HTR-8/SVneo (cell line): Measurements from ENCODE around the gene CCNL2.
"Not testable (repeated sequence)": the region's sequence is repeated elsewhere in the genome, so short reads cannot be mapped to it uniquely, and the experiment has no call there.

ENCODE experiments used
- DNase-seq: peaks from one replicate; pipeline ENCODE4 v3.0.0; 2011; ENCODE audit warnings: low spot score, mixed read lengths; ENCODE audit not compliant: insufficient read length
- FAIRE-seq: peaks from 2 replicates; lab custom pipeline; 2011; peaks lifted over from hg19 to GRCh38; lab: Jason Lieb, UNC

CCNL2 gene

DNA sequence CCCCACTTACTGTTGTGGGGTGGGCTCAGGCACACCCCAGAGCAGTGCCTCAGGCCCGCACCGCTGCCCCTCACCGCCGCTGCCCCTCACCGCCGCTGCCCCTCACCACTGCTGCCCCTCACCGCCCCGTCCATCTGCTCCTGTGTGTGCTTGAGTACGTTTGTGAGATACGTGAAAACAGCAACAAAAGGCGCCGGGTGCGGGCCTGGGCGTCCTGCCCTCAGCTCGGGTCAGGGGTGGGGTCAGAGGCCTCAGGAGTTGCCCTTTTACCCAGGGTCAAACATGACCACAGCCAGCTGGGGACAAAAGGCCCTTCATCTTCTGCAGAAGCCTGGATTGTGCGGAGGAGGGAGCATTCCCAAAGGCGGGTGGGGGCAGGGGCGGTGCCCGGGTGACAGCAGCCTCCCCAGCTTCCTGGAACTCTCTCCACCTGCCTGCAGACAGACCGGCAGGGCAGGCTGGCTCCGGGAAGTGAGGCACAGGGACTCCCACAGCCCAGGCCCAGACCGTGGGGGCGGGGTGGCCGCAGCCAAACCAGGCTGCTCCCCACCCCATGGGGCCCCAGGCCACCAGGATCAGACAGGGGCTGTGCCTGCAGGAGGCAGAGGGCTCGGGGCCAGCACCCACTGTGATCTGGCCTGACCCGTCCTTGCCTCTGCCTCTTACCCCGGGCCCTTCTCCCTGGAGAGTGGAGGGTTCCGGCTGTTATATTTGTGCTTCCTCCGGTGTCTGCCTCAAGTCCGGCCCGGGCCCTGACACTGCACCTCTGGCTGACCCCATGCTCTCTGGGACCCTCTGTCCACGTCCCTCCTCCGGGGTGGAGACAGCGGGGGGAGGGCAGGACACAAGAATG lies 34.0 kb upstream of the CCNL2 start:
- no peak for FAIRE-seq
- no peak for DNase-seq

DNA sequence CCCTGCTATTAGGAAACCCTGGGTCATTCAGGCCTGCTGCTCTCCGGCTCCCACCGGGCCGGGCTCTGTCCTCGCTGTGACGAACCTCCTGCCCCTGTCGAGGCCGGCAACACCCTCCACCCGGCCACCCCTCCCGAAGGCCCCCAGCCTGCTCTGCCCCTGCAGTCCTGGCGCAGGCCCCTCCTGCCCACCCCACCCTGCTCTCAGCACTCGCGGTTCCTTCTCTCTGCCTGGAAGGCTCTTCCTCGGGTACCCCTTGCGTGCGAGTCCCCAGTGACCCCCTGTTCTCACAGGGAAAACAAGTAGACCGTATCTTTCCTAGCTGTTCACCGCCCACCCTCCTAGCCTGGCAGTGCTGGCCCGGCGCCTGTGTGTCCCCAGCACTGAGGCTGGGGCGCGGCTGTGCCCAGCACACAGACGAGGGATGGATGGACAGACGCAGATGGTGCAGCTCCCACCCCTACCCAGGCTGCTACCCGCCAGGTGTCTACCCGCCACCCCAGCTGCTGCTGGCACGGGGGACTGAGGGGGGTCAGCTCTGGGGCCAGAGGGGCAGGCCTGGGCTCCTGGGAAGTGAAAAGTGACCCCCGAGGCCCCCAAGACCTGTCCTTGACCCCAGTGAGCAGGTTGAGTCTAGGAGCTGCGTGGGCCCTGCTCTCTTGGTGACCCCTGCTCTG lies 33.3 kb upstream of the CCNL2 start:
- no peak for FAIRE-seq
- no peak for DNase-seq

DNA sequence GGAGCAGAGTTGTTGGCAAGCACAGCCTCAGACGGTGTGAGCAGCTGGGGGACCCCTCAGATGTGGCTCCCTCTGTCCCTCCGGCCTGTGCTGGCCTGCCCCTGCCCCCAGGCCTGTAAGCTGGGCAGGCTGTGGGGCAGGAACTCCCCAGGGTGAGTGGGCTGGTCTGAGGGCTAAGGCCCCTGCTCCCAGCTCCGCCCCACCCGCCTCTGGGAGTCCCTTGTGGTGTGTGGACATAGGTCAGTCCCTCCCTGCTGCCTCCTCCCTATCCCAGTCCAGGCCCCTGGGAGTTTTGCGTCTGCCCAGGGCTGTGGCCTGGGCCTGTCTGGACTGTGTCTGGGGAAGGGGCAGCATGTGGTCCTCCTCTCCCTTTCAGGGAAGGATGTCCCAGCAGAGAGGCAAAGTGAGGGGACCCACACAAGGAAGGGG lies 32.7 kb upstream of the CCNL2 start:
- FAIRE-seq, result no peak
- DNase-seq, result no peak

DNA sequence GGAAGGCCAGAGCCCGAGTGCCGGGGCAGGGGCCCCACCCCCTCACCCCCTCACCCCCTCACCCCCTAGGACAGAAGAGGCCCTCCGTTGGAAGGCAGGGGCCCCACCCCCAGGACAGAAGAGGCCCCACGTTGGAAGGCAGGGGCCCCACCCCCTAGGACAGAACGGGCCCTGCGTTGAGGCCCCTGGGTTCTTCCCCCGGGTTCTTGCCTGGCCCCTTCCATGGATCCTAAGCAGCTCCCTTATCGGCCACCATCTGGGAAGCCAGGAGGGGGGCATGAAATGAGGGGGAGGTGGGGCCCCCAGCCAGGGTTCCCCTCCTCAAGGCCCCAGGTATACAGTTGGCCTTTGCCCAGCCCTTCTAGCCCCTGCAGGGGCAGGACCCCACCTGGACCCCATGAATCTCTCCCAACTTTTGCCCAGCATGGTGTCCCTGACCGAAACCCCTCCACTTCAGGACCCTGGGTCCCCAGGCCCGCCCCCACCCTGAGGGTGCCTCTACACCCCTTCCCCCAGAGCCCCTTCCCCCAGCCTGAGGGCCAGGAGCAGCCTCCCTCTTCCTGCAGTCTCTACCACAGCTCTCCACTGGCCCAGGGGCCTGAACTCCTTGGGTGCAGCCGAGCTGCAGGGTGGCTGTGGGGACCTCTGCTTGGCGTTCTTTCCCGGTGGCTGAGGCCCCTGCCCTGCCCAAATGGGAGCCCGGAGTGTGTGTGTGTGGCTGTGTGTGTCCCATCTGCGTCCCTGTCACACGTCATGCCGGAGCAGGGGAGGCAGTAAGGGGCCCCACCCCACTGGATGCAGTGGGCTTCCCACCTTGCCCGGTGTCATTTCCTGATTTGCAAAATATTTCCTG lies 32.1 kb upstream of the CCNL2 start:
- DNase-seq (no peak), FAIRE-seq (no peak)

DNA sequence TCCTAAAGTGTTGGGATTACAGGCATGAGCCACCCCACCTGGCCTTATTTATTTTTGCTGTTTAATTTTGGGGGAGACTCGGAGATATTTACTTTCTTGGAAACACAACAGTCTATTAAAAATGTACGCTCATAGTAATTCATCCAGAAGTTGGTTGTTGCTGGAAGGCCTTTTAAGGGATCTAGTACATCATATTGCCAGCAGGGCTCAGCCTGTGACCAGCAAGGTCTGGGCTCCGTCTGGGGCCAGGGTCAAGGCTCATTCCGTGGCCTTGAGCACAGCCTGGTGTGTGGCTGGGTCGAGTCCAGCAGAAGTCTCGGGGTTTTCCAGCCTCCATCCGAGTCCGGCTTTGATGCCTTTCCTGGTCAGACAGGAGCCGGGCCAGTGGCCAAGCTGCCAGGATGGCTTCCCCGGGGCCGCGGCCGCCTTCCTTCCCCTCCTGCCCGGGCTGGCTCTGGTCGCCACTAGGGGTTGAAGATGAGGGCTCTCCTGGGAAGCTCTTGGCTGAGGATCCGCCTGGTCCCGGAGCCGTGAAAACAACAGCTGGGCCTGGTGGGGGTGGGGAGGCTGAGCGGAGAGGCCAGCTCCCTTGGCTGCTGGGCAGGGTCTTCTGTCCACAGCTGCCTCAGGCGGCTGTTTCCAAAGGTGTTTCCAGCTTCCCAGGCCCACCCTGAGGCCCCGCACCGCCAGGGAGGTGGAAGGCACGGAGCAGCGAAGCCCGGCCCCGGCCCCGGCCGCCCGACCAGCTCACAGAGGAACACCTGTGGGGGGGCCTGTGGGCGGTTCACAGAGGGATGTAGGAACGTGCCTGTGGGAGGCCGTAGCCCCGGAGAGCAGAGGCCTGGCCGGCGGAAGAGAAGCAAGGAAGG lies 31.2 kb upstream of the CCNL2 start:
- no peak for DNase-seq
- FAIRE-seq, result no peak

DNA sequence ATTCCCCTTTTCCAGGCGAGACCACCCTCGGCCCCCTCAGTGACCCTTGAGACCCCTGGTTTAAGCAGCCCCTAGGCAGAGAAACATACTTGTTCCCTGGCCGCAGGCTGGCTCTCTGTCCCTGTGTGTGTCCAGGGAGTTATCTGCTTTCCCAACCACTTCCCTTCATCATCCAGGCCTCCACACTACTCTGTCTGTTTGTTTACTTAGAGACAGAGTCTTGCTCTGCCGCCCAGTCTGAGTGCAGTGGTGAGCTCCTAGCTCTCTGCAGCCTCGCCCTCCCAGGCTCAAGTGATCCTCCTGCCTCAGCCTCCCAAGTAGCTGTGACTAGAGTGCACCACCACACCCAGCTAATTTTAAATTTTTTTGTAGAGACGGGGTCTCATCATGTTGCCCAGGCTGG lies 30.5 kb upstream of the CCNL2 start:
- DNase-seq, result no peak
- no peak for FAIRE-seq

DNA sequence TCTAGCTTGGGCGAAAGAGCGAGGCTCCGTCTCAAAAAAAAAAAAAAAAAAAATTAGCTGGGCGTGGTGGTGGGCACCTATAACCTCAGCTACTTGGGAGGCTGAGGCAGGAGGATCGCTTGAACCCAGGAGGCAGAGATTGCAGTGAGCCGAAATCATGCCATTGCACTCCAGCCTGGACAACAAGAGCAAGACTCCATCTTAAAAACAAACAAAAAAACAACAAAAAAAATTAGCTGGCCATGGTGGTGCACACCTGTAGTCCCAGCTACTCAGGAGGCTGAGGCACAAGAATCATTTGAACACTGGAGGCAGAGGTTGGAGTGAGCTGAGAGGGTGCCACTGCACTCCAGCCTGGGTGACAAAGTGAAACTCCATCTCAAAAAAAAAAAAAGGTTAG lies 29.8 kb upstream of the CCNL2 start:
- DNase-seq, FAIRE-seq: not testable (repeated sequence)

DNA sequence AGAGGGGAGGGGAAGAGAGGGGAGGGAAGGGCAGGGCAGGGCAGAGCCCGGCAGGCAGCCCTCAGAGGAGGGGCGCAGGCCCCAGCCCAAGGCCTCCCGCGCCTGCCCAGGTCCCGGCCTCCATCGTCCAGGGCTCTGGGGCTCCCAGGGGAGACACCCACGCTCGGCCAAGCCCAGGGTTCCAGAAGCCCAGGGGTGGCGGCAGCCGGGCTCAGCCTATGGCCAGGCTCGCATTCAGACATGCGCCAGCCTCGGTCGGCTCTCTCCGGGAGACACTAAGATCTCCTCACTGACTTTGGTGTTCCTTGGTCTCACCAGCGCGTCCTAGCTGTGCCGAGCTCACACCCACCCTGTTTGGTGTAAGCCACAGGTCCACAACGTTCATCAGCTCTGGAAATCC lies 29.0 kb upstream of the CCNL2 start:
- no peak for DNase-seq
- peak; percentile 57 for FAIRE-seq

DNA sequence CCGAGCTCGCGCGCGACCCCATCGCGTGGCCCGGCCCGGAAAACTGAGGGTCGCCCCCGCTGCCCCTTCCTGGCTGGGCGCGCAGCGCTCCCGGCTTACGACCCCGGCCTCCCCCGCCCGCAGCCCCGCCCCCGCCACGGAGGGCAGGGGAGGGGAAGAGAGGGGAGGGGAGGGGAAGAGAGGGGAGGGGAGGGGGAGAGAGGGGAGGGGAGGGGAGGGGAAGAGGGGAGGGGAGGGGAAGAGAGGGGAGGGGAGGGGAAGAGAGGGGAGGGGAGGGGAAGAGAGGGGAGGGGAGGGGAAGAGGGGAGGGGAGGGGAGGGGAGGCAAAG lies 28.6 kb upstream of the CCNL2 start:
- no peak for FAIRE-seq

DNA sequence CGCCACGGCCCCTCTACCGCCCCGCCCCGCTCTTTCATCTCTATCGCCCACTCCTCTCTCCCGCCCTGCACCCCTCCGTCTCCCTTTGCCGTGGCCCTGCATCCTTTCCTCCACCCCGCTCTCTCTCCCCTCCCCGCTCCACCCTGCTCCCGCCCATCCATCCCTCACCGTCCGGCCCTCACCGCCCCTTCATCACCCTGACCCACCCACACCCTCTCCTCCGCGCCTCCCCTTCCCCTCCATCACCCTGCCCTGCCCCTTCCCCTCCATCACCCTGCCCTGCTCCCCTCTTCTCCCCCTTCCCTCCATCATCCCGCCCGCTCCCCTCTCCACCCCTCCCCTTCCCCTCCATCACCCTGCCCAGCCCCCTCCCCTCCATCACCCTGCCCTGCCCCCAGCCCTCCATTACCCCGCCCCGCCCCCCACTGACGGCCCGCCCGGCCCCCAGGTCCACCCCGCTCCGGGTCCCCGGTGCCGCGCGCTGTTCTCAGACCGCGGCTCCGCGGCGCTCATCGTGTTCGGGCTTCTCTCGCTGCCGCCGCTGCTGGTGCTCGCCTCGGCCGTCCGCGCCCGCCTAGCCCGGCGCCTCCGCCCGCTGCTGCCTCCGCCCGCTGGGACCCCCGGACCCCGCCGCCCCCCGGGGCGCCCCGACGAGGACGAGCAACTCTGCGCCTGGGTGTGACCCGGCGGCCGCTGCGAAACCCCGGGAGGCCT lies 28.1 kb upstream of the CCNL2 start:
- DNase-seq, result no peak
- FAIRE-seq, result peak; percentile 97

More for the DNA sequence above, 28.6 kb upstream of the CCNL2 start:
- no peak for DNase-seq

DNA sequence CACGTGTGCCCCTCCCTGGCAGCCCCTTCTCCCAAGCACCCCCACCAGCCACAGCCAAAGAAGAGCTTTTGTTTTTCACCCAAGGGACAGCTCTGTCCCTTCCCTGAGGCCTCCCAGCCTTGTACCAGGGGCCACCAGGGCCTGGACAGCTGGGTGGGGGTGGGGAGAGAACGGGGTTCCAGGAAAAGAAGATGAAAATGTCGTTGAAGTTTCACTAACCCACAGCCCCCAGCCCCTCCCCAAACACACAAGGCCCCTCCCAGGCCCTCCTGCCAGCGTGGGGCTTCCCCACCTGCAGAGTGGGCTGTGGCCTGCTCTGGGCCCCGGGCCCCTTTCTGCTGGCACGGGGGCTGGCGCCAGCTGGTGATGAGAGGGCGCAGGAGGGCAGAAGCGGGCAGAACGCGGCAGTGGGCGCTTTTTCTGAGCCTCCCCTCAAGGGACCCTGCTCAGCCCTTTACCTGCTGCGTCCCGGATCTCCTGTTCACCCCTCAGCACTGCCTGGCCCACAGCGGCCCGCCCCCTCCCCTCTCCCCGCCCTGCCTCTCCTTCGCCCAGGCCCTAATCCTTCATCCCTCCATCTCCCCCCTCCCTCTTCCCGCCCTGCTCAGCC lies 27.5 kb upstream of the CCNL2 start:
- DNase-seq (no peak), FAIRE-seq (no peak)

DNA sequence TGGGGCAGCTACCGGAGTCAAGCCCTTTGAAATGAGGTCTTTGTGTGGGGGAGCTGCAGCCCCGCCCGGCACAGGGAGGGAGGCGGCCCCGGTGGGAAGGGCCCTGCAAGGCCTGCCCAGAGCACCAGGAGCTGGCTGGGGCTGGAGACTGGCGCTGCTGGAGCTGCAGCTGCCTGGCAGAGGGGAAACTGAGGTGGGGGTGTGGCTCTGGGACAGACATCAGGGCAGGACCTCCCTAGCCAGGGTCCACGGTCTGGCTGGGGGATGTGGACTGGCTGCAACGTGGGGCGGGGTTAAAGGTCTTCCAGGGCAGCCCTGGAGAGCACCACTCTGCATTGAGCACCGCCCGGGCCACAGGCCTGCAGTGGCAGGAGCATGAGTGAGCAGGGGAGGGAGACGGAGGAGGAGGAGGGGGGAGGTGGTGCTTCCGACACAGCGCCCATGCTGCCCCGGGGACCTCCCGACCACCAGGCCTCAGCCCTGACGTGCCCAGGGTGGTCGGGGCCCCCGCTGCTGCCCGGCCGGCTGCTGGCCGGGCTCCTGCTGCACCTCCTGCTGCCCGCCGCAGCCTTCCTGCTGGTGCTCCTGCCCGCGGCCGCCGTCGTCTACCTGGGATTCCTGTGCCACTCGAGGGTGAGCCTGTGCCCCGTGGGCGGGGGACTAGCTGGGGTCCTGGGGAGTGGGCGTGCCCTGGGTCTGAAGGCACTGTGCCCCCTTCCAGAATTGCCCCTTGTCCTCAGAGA lies 26.8 kb upstream of the CCNL2 start:
- no peak for FAIRE-seq

DNA sequence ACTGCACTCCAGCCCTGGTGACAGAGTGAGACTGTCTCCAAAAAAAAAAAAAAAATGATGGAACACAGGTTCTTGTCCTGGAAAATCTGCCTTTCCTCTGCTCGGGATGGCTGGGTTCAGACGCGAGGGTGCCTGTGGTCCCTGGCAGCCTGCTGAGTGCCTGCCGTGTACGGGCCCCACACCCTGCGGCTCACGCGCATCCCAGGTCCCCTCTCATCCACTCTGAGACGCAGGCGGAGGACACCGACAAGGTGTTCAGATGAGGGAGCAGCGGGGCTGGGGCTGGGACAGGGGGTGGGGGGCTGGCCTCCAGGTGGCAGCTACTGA lies 26.3 kb upstream of the CCNL2 start:
- no peak for DNase-seq
- no peak for FAIRE-seq

More for the DNA sequence above, 26.8 kb upstream of the CCNL2 start:
- DNase-seq, result no peak

DNA sequence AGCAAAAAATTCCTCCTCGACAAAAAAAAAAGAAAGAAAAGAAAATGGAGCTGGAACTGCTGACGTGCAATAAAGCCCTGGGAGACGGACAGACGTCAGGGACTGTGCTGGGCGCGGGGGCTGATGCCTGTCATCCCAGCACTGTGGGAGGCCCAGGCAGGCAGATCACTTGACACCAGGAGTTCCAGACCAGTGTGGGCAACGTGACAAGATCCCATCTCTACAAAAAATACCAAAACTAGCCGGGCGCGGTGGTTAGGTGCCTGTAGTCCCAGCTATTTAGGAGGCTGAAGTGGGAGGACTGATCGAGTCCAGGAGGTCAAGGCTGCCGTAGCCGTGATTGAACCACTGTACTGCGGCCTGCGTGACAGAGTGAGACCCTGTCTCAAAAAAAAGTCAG lies 25.6 kb upstream of the CCNL2 start:
- FAIRE-seq, result no peak
- no peak for DNase-seq

DNA sequence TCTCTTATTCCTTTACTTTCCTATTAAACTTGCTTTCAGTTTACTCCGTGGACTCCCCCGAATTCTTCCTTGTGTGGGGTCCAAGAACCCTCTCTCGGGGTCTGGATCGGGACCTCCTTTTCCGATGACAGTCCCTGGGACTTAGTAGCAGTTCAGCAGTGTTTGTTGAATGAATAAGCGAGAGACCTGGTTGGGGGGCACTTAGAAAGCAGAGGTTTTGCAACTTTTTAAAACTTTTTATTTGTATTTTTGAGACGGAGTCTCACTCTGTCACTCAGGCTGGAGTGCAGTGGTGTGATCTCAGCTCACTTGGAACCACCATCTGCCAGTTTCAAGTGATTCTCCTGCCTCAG lies 24.1 kb upstream of the CCNL2 start:
- no peak for DNase-seq
- FAIRE-seq, result no peak

DNA sequence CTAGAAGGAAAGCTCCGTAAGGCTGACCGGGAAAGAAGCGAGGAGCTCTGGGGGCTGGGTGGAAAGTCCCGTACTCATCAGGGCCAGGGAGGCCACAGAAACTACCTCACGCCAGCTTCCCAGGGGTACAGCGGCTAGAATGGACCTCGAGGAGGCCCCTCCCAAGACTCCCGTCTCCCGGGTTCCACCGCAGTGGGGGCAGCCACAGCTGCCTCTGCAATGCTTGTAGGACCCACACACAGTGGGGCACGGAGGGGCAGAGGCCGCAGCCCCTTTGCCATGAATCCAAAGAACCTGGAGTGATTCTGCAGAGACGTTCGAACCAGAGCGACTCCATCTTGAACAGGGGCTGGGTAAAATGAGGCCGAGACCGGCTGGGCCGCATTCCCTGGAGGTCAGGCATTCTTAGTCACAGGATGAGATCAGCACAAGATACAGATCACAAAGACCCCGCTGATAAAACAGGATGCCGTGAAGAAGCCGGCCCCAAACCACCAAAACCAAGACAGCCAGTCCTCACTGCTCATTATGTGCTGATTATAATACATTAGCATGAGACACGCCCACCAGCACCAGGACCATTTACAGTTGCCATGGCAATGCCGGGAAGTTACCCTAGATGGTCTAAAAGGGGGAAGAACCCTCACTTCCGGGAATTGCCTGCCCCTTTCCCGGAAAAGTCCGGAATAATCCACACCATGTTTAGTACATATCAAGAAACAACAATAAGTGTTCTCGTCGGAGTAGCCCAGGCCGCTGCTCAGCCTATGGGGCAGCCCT lies 23.5 kb upstream of the CCNL2 start:
- no peak for FAIRE-seq
- DNase-seq, result no peak

DNA sequence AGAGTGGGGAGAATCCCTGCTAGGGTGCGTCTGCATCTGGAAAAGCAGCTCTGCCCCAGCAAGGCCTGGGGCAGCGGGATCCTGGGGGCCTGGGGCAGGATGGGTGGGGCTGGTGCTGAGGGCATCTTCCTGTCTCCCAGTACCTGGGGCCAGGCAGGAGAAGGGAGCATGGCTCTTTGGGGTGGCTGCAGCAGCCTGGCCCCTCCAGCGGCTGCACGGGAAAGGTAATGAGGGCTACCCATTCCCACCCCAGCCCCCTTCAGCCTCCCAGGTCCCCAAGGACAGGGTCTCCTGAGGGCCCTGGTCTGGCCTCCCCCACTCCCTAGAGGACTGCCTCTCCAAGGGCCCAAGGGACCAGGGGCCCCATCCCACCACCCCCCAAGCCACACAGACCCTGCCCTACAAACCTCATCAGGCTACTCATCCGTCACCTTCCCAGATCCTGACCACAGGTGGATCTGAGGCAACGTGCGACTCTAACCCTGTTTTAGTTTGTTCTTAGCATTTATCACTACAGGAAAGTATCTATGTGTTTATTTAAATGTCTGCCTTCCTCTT lies 22.9 kb upstream of the CCNL2 start:
- FAIRE-seq, result no peak
- no peak for DNase-seq
